HepG2 (cell line): ENCODE measurements around the gene CD70. TPM values are rescaled to one million over a fixed set of nuclear protein-coding genes. Genes with fewer than 3 reads are reported as not detected.

Experiments used
- ATAC-seq: fragments of 200-7000 bp; cut with Tn5 transposase; 3 replicates; pipeline ENCODE4 v1.9.1; 2020; ENCODE audit warnings: mild to moderate bottlenecking, moderate library complexity
- BruUV-seq: library from RNA; stranded (reverse); fragments of 400-500 nt; replicated peaks from 2 replicates; lab custom pipeline; 2021; lab: Mats Ljungman, UMichigan
- CTCF ChIA-PET: fragments of 300-600 bp; formaldehyde crosslinking; extraction: SDS; loops from one replicate; lab custom pipeline; 2021; ENCODE audit warnings: low total read pairs, inconsistent platforms, low intra/inter-chr PET ratio; lab: Yijun Ruan, JAX
- POLR2A ChIA-PET: fragments of 350-600 bp; sonication (Branson Sonifier 250); formaldehyde crosslinking; loops from one replicate; lab custom pipeline; 2020; ENCODE audit warnings: antibody characterized with exemption, inconsistent platforms; lab: Yijun Ruan, JAX
- DNase-seq: peaks from one replicate; pipeline ENCODE4 v3.0.0-alpha.2; 2015; ENCODE audit warnings: low spot score
- FAIRE-seq: peaks from 3 replicates; lab custom pipeline; 2011; peaks lifted over from hg19 to GRCh38; lab: Jason Lieb, UNC
- H2AFZ ChIP-seq: one replicate; pipeline ENCODE4 v1.6.1; 2011; ENCODE audit warnings: low read length, inconsistent platforms
- H3K27ac ChIP-seq: fragments of 300-600 bp; 3 replicates; pipeline ENCODE4 v1.8.0; 2011; ENCODE audit warnings: mixed run types, mild to moderate bottlenecking, mixed read lengths, low read length, inconsistent platforms; ENCODE audit not compliant: insufficient read depth; ENCODE audit errors: extremely low read length
- H3K27me3 ChIP-seq, 2 experiments: fragments of 200-600 bp in 1 of 2; 2 replicates in 1 of 2; 3 replicates in 1 of 2; pipeline versions ENCODE4 v1.6.0 to v1.8.0; 2011; ENCODE audit warnings: low read length in 2 of 2, mild to moderate bottlenecking in 2 of 2, moderate library complexity in 2 of 2, inconsistent platforms in 1 of 2; ENCODE audit not compliant: insufficient read depth in 2 of 2, control insufficient read depth in 1 of 2
- H3K36me3 ChIP-seq, 2 experiments: fragments of 200-600 bp in 1 of 2; replicated peaks in 1 of 2; 2 replicates in 1 of 2; 3 replicates in 1 of 2; pipeline versions ENCODE4 v1.5.1 to v1.8.0; 2011; ENCODE audit warnings: low read length in 2 of 2, inconsistent platforms in 1 of 2; ENCODE audit not compliant: insufficient read depth in 2 of 2, control insufficient read depth in 1 of 2
- H3K4me1 ChIP-seq: 2 replicates; pipeline ENCODE4 v1.5.1; 2012; ENCODE audit warnings: low read length, inconsistent platforms; ENCODE audit not compliant: insufficient read depth
- H3K4me2 ChIP-seq: 2 replicates; pipeline ENCODE4 v1.6.0; 2011; ENCODE audit warnings: low read depth, low read length, inconsistent platforms
- H3K4me3 ChIP-seq, 3 experiments: fragments of 200-600 bp in 1 of 3; sonication (generic), shearing (Covaris generic) in 1 of 3; replicated peaks in 1 of 3; 2 replicates each; pipeline ENCODE4 v1.5.1; 2011 to 2016; ENCODE audit warnings: low read length in 3 of 3, inconsistent platforms in 2 of 3, low read depth in 2 of 3, mild to moderate bottlenecking in 2 of 3, control low read depth in 1 of 3, mixed read lengths in 1 of 3; ENCODE audit not compliant: insufficient read depth in 1 of 3
- H3K79me2 ChIP-seq: one replicate; pipeline ENCODE4 v1.6.1; 2011; ENCODE audit warnings: low read length, inconsistent platforms; ENCODE audit not compliant: insufficient read depth
- H3K9ac ChIP-seq: 2 replicates; pipeline ENCODE4 v1.6.0; 2011; ENCODE audit warnings: mild to moderate bottlenecking, low read depth, low read length, inconsistent platforms; ENCODE audit not compliant: insufficient read depth
- H3K9me3 ChIP-seq: 2 replicates; pipeline ENCODE4 v1.5.1; 2012; ENCODE audit warnings: mild to moderate bottlenecking, low read length
- H4K20me1 ChIP-seq: 2 replicates; pipeline ENCODE4 v1.6.0; 2011; ENCODE audit warnings: inconsistent platforms, mild to moderate bottlenecking, low read length, moderate library complexity; ENCODE audit not compliant: insufficient read depth
- DDIT3 ChIP-seq: sonication (generic); formaldehyde crosslinking; IDR thresholded peaks from 2 replicates; pipeline ENCODE4 v1.4.0; 2020; ENCODE audit warnings: mild to moderate bottlenecking, missing genetic modification reagents
- FOSL1 ChIP-seq: sonication (generic); formaldehyde crosslinking; IDR thresholded peaks from 2 replicates; pipeline ENCODE4 v1.9.0; 2021; ENCODE audit warnings: missing genetic modification reagents, borderline replicate concordance
- HINFP ChIP-seq: sonication (generic); formaldehyde crosslinking; IDR thresholded peaks from 2 replicates; pipeline ENCODE4 v1.4.0; 2020; ENCODE audit warnings: low read depth, mild to moderate bottlenecking, missing genetic modification reagents
- HNRNPL ChIP-seq: fragments of 200-400 bp; formaldehyde crosslinking; IDR thresholded peaks from 2 replicates; pipeline ENCODE4 v1.6.1; 2017; ENCODE audit warnings: mild to moderate bottlenecking, low read depth, low read length
- KLF13 ChIP-seq: sonication (generic); formaldehyde crosslinking; IDR thresholded peaks from 2 replicates; pipeline ENCODE4 v1.4.0; 2020; ENCODE audit warnings: mild to moderate bottlenecking, missing genetic modification reagents
- PLRG1 ChIP-seq: fragments of 450-650 bp; conservative IDR thresholded peaks from 2 replicates; pipeline ENCODE4 v1.6.1; 2016
- RFX1 ChIP-seq: fragments of 450-650 bp; IDR thresholded peaks from 2 replicates; pipeline ENCODE4 v1.6.1; 2017
- STAG1 ChIP-seq: sonication (generic); formaldehyde crosslinking; IDR thresholded peaks from 2 replicates; pipeline ENCODE4 v1.4.0; 2020; ENCODE audit warnings: missing genetic modification reagents
- SYNCRIP ChIP-seq: fragments of 200-400 bp; formaldehyde crosslinking; IDR thresholded peaks from 2 replicates; pipeline ENCODE4 v1.6.1; 2018; ENCODE audit warnings: mild to moderate bottlenecking, low read depth, low read length; ENCODE audit not compliant: insufficient read depth
- ZBTB37 ChIP-seq: sonication (generic); formaldehyde crosslinking; IDR thresholded peaks from 2 replicates; pipeline ENCODE4 v1.4.0; 2020; ENCODE audit warnings: mild to moderate bottlenecking, missing genetic modification reagents
- ZNF253 ChIP-seq: sonication (generic); formaldehyde crosslinking; IDR thresholded peaks from 2 replicates; pipeline ENCODE4 v1.8.0; 2022; ENCODE audit warnings: mild to moderate bottlenecking, missing genetic modification reagents, borderline replicate concordance
- ZNF510 ChIP-seq: sonication (generic); formaldehyde crosslinking; IDR thresholded peaks from 2 replicates; pipeline ENCODE4 v1.4.0; 2020; ENCODE audit warnings: low read depth, mild to moderate bottlenecking, missing genetic modification reagents
- ZNF674 ChIP-seq: sonication (generic); formaldehyde crosslinking; IDR thresholded peaks from 2 replicates; pipeline ENCODE4 v1.5.0; 2020; ENCODE audit warnings: low read depth, mild to moderate bottlenecking, missing genetic modification reagents
- ZNF784 ChIP-seq: sonication (generic); formaldehyde crosslinking; IDR thresholded peaks from 2 replicates; pipeline ENCODE4 v1.5.1; 2020; ENCODE audit warnings: missing genetic modification reagents, mild to moderate bottlenecking, borderline replicate concordance
- WGBS: methylation state at CpG from one replicate; pipeline ENCODE4 v1.1.6; 2017; ENCODE audit warnings: low lambda C conversion rate; 5-methylcytosine and 5-hydroxymethylcytosine counted together
- in situ Hi-C: cut with HindIII; loops from 2 replicates; pipeline ENCODE4 v1.10.0; 2017; ENCODE audit warnings: low pct_unique_long_range_greater_than_20kb; ENCODE audit not compliant: extremely low pct_ligation_motif_present
- intact Hi-C: fragments of 100-400 bp; cut with micrococcal nuclease; formaldehyde crosslinking; loops from one replicate; pipeline ENCODE4 v1.10.0; 2022; ENCODE audit not compliant: unreplicated experiment
- polyA plus RNA-seq, 8 experiments: library from polyadenylated mRNA; depleted of rRNA in 3 of 8; stranded (reverse) in 7 of 8; unstranded in 1 of 8; fragments of >200 nt; fragmentation: Illumina TruSeq in 4 of 8; extraction: Trizol in 4 of 8; gene quantifications; 2 replicates each; pipeline versions ENCODE4 v1.2.1 to v1.2.3, GENCODE V29; 2011 to 2016; ENCODE audit warnings: low read depth in 4 of 8, missing spikeins in 1 of 8, mixed read lengths in 1 of 8; ENCODE audit not compliant: insufficient read depth in 1 of 8
- total RNA-seq, 5 experiments: library from RNA; depleted of rRNA; stranded (reverse); fragments of >200 nt; fragmentation: Illumina TruSeq; extraction: Trizol; gene quantifications; 2 replicates each; pipeline ENCODE4 v1.2.3, GENCODE V29; 2016; ENCODE audit warnings: low read depth in 1 of 5
- TF ChIP-seq, protein P1 (sequence below): sonication (generic); formaldehyde crosslinking; conservative IDR thresholded peaks from 2 replicates; pipeline ENCODE4 v1.8.0; 2022; ENCODE audit warnings: low read depth, missing genetic modification reagents
- TF ChIP-seq, protein P2 (sequence below): sonication (generic); formaldehyde crosslinking; IDR thresholded peaks from 2 replicates; pipeline ENCODE4 v1.5.0; 2020; ENCODE audit warnings: missing genetic modification reagents, mild to moderate bottlenecking, borderline replicate concordance

The CD70 gene
- total and polyA plus RNA-seq, 2 of the 13 experiments (the other 11 are each of a cell fraction or from before 2014, with no cell fraction given): 0.13 TPM; not detected in 1

DNA sequence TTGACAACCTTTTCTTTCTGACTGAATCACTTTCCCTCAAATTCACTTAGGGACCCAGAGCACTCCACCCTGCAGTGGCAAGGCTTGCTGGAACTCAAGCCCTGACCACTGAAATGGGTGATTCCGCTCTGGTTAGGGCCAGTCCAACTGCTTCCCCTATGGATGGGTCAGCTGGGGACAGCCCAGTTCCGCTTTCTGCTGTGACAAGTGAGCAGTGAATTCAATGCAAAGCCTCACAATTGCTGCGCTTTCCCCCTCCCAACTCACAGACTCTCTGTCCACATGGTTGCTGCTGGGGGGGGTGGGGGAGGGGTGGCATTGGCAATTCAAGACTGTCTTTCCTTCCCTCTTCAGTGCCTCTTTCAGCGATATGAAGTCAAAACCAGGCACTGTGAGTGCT, 18.7 kb downstream of the CD70 start:
- CTCF ChIA-PET: no interaction called here
- H3K9me3 ChIP-seq: peaks cover 13% of the 10 kb centered on the region
- POLR2A ChIA-PET: no interaction called here
- H3K27me3 ChIP-seq: peaks cover 0 to 20% of the 10 kb centered on the region in 2 experiments; a peak in 2 of 5 replicates
- no TSS peak for BruUV-seq
- H3K4me1 ChIP-seq: peaks cover 6% of the 10 kb centered on the region; the same call in 1 of the 2 replicates
- no peak overlapping the region for H3K27ac ChIP-seq
- WGBS: 30% methylated on average over 4 of the region's 4 CpGs
- no peak overlapping the region for H3K4me3 ChIP-seq
- in situ Hi-C loops (no loop called here), intact Hi-C loops (no loop called here)
- no peaks in the 10 kb centered on the region for H4K20me1 ChIP-seq
- ATAC-seq (no peak), DNase-seq (no peak), FAIRE-seq (no peak)
- H3K36me3 ChIP-seq: no peaks in the 10 kb centered on the region
- no peak overlapping the region for H2AFZ ChIP-seq
- no peak overlapping the region for H3K4me2 ChIP-seq
- H3K9ac ChIP-seq: no peak overlapping the region
- H3K79me2 ChIP-seq: no peaks in the 10 kb centered on the region
- TF ChIP-seq ZBTB37 (CRISPR knock-in tag) (no peak), KLF13 (no peak), SYNCRIP (no peak), STAG1 (no peak), DDIT3 (CRISPR knock-in tag) (no peak), RFX1 (no peak), HINFP (CRISPR knock-in tag) (no peak), ZNF253 (no peak), HNRNPL (no peak), ZNF784 (CRISPR knock-in tag) (no peak), PLRG1 (no peak), ZNF510 (CRISPR knock-in tag) (no peak), FOSL1 (CRISPR knock-in tag) (no peak), ZNF674 (no peak)
- TF ChIP-seq, protein P1, sequence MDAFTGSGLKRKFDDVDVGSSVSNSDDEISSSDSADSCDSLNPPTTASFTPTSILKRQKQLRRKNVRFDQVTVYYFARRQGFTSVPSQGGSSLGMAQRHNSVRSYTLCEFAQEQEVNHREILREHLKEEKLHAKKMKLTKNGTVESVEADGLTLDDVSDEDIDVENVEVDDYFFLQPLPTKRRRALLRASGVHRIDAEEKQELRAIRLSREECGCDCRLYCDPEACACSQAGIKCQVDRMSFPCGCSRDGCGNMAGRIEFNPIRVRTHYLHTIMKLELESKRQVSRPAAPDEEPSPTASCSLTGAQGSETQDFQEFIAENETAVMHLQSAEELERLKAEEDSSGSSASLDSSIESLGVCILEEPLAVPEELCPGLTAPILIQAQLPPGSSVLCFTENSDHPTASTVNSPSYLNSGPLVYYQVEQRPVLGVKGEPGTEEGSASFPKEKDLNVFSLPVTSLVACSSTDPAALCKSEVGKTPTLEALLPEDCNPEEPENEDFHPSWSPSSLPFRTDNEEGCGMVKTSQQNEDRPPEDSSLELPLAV (CRISPR knock-in tag): no peak
- TF ChIP-seq, protein P2, sequence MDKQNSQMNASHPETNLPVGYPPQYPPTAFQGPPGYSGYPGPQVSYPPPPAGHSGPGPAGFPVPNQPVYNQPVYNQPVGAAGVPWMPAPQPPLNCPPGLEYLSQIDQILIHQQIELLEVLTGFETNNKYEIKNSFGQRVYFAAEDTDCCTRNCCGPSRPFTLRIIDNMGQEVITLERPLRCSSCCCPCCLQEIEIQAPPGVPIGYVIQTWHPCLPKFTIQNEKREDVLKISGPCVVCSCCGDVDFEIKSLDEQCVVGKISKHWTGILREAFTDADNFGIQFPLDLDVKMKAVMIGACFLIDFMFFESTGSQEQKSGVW: no peak
